ENCODE data around the gene TDRD6.

The TDRD6 gene

GRCh38 chr6:46719099-46719498 lies 31.4 kb downstream of the TDRD6 start:
- no peak overlapping the region for H3K4me3 ChIP-seq (ENCODE audit: low read depth, low read length)
- TF ChIP-seq CTCF (IDR thresholded peaks at IDR 0.05; ENCODE audit: low read depth, low read length, missing control alignments): no peak
- peak; percentile 57 for DNase-seq (ENCODE audit: low read depth)
- in situ Hi-C loops (cut with HindIII; ENCODE audit: low sequenced_read_pairs): no loop called here

GRCh38 chr6:46720401-46720800 lies 32.7 kb downstream of the TDRD6 start:
- in situ Hi-C loops (cut with HindIII; ENCODE audit: low sequenced_read_pairs): no loop called here
- no peak for DNase-seq (ENCODE audit: low read depth)
- no peak for TF ChIP-seq CTCF (IDR thresholded peaks at IDR 0.05; ENCODE audit: low read depth, low read length, missing control alignments)
- no peak overlapping the region for H3K4me3 ChIP-seq (ENCODE audit: low read depth, low read length)

- DNase-seq (ENCODE audit: low read depth): no peak
- no peak for TF ChIP-seq CTCF (IDR thresholded peaks at IDR 0.05; ENCODE audit: low read depth, low read length, missing control alignments)
- no peak overlapping the region for H3K4me3 ChIP-seq (ENCODE audit: low read depth, low read length)
- in situ Hi-C loops (cut with HindIII; ENCODE audit: low sequenced_read_pairs): no loop called here
Observed at GRCh38 chr6:46729787-46730326, 42.2 kb downstream of the TDRD6 start.

- DNase-seq (ENCODE audit: low read depth): no peak
- in situ Hi-C loops (cut with HindIII; ENCODE audit: low sequenced_read_pairs): no loop called here
- TF ChIP-seq CTCF (IDR thresholded peaks at IDR 0.05; ENCODE audit: low read depth, low read length, missing control alignments): no peak
- H3K4me3 ChIP-seq (ENCODE audit: low read depth, low read length): no peak overlapping the region
Observed at GRCh38 chr6:46730921-46731461, 43.3 kb downstream of the TDRD6 start.

- in situ Hi-C loops (cut with HindIII; ENCODE audit: low sequenced_read_pairs): no loop called here
- no peak overlapping the region for H3K4me3 ChIP-seq (ENCODE audit: low read depth, low read length)
- TF ChIP-seq CTCF (IDR thresholded peaks at IDR 0.05; ENCODE audit: low read depth, low read length, missing control alignments): no peak
- no peak for DNase-seq (ENCODE audit: low read depth)
Observed at GRCh38 chr6:46733341-46733801, 45.7 kb downstream of the TDRD6 start.

GRCh38 chr6:46734867-46735719 lies 47.4 kb downstream of the TDRD6 start, which contains the start of gene PLA2G7:
Gene PLA2G7, minus strand, starts transcription at chr6:46735375. Its CDS starts 12,484 bp downstream, at chr6:46722891.
- peak within 1 kb of the TSS; percentile 55 for H3K4me3 ChIP-seq (ENCODE audit: low read depth, low read length)
- peak; percentile 2 for TF ChIP-seq CTCF (IDR thresholded peaks at IDR 0.05; ENCODE audit: low read depth, low read length, missing control alignments)
- in situ Hi-C loops (cut with HindIII; ENCODE audit: low sequenced_read_pairs): no loop called here
- no peak for DNase-seq (ENCODE audit: low read depth)

All from astrocyte of the cerebellum (primary cell).